GM10248 (cell line): ENCODE measurements around the gene AKR7A3.

Source experiments
- CTCF ChIA-PET: fragments of 300-600 bp; sonication (Branson Sonifier 250); formaldehyde crosslinking; extraction: SDS; loops from one replicate; lab custom pipeline; 2021; ENCODE audit warnings: antibody characterized with exemption; lab: Yijun Ruan, JAX
- POLR2A ChIA-PET: fragments of 350-650 bp; sonication (Branson Sonifier 250); formaldehyde crosslinking; extraction: SDS; loops from one replicate; lab custom pipeline; 2020; ENCODE audit warnings: antibody characterized with exemption; lab: Yijun Ruan, JAX
- DNase-seq: peaks from one replicate; pipeline ENCODE4 v3.0.0; 2012; ENCODE audit errors: extremely low spot score
- TF ChIP-seq, protein P1 (sequence below): IDR thresholded peaks from 2 replicates; pipeline ENCODE4 v1.5.1; 2012; ENCODE audit warnings: mild to moderate bottlenecking, low read depth; ENCODE audit errors: extremely low read depth, missing control alignments, control extremely low read depth

AKR7A3 gene

DNA sequence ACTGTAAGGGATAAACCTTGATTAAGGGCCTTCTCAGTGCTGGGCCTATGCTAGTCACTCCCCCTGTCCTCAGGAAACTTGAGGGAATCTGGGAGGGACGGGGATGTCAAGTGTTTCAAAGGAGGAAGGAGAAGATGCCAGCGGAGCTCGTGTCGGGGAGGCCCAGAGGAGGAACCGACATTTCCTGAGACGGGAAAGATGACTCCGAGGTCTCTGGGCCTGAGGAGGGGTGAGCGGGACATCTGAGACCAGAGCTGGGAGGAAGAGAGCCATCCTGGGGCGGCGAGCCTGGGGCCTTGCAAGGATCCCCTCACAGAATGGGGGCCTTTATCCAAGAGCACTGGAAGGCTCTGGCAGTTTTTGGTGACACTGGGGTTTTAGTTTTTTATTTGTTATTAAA is 33.9 kb upstream of the AKR7A3 start:
- POLR2A ChIA-PET, result no interaction called here
- CTCF ChIA-PET, result interaction anchor here (0.9 to 1.0 kb wide), 2 partner anchors 52 to 331 kb away, joined by 3 to 4 read pairs; no protein-coding TSS in a partner anchor
- no peak for DNase-seq
- TF ChIP-seq, protein P1, sequence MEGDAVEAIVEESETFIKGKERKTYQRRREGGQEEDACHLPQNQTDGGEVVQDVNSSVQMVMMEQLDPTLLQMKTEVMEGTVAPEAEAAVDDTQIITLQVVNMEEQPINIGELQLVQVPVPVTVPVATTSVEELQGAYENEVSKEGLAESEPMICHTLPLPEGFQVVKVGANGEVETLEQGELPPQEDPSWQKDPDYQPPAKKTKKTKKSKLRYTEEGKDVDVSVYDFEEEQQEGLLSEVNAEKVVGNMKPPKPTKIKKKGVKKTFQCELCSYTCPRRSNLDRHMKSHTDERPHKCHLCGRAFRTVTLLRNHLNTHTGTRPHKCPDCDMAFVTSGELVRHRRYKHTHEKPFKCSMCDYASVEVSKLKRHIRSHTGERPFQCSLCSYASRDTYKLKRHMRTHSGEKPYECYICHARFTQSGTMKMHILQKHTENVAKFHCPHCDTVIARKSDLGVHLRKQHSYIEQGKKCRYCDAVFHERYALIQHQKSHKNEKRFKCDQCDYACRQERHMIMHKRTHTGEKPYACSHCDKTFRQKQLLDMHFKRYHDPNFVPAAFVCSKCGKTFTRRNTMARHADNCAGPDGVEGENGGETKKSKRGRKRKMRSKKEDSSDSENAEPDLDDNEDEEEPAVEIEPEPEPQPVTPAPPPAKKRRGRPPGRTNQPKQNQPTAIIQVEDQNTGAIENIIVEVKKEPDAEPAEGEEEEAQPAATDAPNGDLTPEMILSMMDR, result no peak

DNA sequence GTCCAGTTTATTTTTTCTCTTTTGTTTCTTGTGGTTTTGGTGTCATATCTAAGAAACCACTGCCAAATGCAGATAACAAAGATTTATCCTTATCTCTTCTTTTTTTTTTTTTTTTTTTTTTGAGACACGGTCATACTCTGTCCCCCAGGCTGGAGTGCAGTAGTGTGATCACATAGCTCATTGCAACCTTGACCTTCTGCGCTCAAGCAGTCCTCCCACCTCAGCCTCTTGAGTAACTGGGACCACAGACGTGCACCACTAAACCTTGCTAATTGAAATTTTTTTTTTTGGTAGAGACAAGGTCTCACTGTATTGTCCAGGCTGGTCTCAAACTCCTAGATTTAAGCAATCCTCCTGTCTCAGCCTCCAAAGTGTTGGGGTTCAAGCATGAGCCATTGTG is 32.5 kb upstream of the AKR7A3 start:
- no peak for DNase-seq
- TF ChIP-seq, protein P1, result no peak
- POLR2A ChIA-PET, result no interaction called here
- CTCF ChIA-PET, result no interaction called here

DNA sequence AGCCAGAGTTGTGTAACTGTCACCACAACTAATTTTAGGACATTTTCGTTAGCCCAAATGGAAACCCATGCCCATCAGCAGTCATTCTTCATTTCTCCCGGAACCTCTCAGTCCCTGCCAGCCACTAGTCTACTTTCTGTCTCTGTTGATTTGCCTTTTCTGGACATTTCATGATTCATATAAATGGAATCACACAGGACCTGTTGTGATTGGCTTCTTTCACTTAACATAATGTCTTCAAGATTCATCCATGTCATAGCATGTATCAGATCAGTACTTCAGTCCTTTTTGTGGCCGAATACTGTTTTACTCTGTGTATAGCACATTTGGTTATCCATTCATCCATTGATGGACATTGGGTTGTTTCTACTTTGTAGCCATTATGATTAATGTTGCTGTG is 30.6 kb upstream of the AKR7A3 start:
- ChIA-PET CTCF (no interaction called here), POLR2A (no interaction called here)
- TF ChIP-seq, protein P1, result no peak
- DNase-seq, result no peak

DNA sequence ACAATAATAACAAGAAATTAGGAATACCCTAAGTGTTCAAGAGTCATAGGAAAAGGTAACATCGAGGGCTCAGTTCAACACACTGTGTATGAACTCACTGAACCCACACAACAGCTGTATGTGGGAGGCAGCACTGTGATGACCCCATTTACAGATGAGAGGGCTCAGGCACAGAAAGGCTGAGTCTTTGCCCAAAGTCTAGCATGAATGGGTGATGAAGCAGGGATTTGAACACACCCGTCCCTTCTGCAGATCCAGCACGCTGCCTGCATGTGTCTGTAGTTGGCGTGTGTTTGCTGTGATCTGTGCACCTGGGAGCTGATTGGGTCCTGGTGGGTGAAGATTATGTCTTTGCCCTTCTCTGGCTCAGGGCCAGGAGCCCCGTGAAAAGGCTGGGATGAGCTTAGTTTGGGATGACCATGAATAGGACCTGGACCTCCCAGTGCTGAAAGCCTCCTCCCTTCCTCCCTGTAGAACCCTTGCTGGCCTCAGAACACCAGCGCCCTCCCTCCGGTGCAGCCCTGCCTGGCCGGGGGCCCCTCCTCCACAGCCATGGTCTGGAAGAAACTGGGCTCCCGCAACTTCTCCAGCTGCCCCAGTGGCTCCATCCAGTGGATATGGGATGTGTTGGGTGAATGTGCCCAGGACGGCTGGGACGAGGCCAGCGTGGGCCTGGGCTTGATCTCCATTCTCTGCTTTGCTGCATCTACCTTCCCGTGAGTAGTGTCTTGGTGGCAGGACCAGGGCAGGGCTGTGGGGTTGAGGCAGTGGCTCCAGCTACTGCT is 28.7 kb upstream of the AKR7A3 start:
- CTCF ChIA-PET, result no interaction called here
- TF ChIP-seq, protein P1, result no peak
- no peak for DNase-seq
- POLR2A ChIA-PET, result no interaction called here

DNA sequence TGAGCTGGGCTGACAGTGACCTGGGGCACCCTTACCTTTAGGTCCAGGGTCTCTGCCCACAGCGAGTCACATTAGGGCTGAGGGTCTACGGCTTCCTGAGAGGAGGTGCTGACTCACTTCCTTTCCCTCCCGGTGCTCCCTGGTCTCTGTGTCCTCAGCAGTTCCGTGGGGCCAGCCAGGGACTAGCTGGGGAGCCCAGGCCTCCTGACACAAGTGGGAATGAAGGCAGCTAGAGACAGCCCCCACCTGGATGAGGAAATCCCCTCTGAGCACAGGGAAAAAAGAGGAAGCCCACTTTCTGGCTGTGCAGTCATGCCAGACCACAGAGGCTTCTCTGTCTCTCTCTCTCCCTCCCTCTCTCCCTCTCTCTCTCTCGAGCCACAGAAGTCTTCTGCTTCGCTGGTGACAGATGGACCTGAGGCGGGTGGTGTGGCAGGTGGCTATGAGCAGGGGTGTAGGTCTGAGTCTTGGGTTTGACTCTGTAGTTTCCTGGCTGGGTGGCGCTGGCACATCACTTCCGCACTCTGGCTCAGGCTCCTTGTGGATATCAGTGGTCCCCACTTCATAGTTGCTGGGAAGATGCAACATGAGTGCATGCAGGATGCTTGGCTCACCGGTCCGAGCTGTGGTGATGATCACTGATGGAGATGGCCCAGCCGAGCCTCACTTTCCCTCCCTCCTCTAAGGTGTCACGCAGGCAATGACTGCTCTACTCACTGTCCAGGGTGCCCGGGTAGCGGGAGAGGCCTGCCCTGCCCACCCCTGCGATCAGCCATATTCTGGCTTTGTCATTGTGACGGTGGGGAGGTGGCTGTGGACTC is 27.0 kb upstream of the AKR7A3 start:
- TF ChIP-seq, protein P1, result no peak
- peak; percentile 58 for DNase-seq
- ChIA-PET CTCF (interaction anchor here (1.6 kb wide), 1 partner anchor 26 kb away, joined by 5 read pairs; no protein-coding TSS in a partner anchor), POLR2A (interaction anchor here (0.6 kb wide), 1 partner anchor 45 kb away, joined by 7 read pairs; no protein-coding TSS in a partner anchor)
